Stimulated activated naive B cell treated with anti-CD40 and anti-IgM and Interleukin-4, amounts not matched to agents 10 μg/mL and 1 μg/mL and 100 μg/mL, for 72 hours (primary cell): ENCODE results near the gene LDLRAD4.

ENCODE experiments used
- ATAC-seq, 2 donors: fragments of 150-1000 bp; cut with Tn5 transposase; replicated peaks; 2 replicates each; pipeline ENCODE4 v1.10.0; 2021; ENCODE audit warnings: moderate library complexity in 1 of 2
- DNase-seq: peaks from one replicate; pipeline ENCODE4 v3.0.0; 2021
- H3K27ac Mint-ChIP-seq: one replicate; pipeline ENCODE4 v1.8.0; 2022; ENCODE audit warnings: mild to moderate bottlenecking, mixed read lengths
- H3K27me3 Mint-ChIP-seq, 2 donors: one replicate each; pipeline ENCODE4 v1.8.0; 2022; ENCODE audit warnings: mixed read lengths in 2 of 2
- H3K36me3 Mint-ChIP-seq, 2 donors: one replicate each; pipeline ENCODE4 v1.8.0; 2022; ENCODE audit warnings: mixed read lengths in 2 of 2, mild to moderate bottlenecking in 1 of 2
- H3K4me1 Mint-ChIP-seq, 2 donors: one replicate each; pipeline ENCODE4 v1.8.0; 2022; ENCODE audit warnings: mixed read lengths in 2 of 2, mild to moderate bottlenecking in 1 of 2
- H3K4me3 Mint-ChIP-seq, 2 donors: one replicate each; pipeline ENCODE4 v1.8.0; 2022; ENCODE audit warnings: mild to moderate bottlenecking in 2 of 2, mixed read lengths in 2 of 2, moderate library complexity in 1 of 2
- H3K9me3 Mint-ChIP-seq, 2 donors: one replicate each; pipeline ENCODE4 v1.8.0; 2022; ENCODE audit warnings: mixed read lengths in 2 of 2, mild to moderate bottlenecking in 1 of 2

Gene LDLRAD4

GRCh38 chr18:13585379-13586153 is 367.0 kb downstream of the LDLRAD4 start:
- ATAC-seq (peak; percentile 86 to 88), DNase-seq (no peak)
- H3K4me3 Mint-ChIP-seq = peak overlapping the region; percentile 63 to 66
- H3K27ac Mint-ChIP-seq = peak overlapping the region; percentile 98
- H3K9me3 Mint-ChIP-seq = peaks cover 0 to 2% of the 10 kb centered on the region in 2 donors
- peaks cover 6 to 12% of the 10 kb centered on the region in 2 donors for H3K36me3 Mint-ChIP-seq
- H3K4me1 Mint-ChIP-seq = peaks cover 43 to 77% of the 10 kb centered on the region in 2 donors
- no peaks in the 10 kb centered on the region for H3K27me3 Mint-ChIP-seq

GRCh38 chr18:13587001-13587400 is 368.4 kb downstream of the LDLRAD4 start:
- ATAC-seq = no peak
- Mint-ChIP-seq H3K27ac (peak overlapping the region; percentile 98), H3K36me3 (peaks cover 6 to 12% of the 10 kb centered on the region in 2 donors), H3K4me3 (no peak overlapping the region), H3K9me3 (peaks cover 0 to 2% of the 10 kb centered on the region in 2 donors), H3K27me3 (no peaks in the 10 kb centered on the region), H3K4me1 (peaks cover 46 to 77% of the 10 kb centered on the region in 2 donors)
- DNase-seq = no peak

DNA sequence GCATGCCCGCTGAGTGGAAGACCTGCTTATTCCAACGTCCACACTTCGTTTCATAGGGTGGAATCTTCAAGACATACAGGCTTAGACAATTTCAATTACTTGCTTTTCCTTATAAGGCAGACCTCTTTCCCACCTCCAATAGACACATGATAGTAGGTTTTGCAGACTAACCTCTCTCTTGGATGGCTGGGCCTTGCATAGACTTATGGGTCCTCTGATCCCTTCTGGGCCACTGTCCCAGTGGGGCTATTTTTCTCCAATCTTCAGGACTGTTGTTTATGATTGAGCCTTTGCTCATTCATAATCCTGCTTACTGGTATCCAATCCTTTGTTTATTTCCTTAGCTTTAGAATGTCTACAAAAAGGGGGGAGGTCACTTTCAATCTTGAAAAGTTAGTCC is 368.9 kb downstream of the LDLRAD4 start:
- Mint-ChIP-seq H3K27ac (peak overlapping the region; percentile 80), H3K36me3 (peaks cover 6 to 12% of the 10 kb centered on the region in 2 donors), H3K4me1 (peaks cover 48 to 82% of the 10 kb centered on the region in 2 donors), H3K9me3 (peaks cover 0 to 2% of the 10 kb centered on the region in 2 donors), H3K4me3 (no peak overlapping the region), H3K27me3 (no peaks in the 10 kb centered on the region)
- DNase-seq = no peak
- ATAC-seq = no peak

DNA sequence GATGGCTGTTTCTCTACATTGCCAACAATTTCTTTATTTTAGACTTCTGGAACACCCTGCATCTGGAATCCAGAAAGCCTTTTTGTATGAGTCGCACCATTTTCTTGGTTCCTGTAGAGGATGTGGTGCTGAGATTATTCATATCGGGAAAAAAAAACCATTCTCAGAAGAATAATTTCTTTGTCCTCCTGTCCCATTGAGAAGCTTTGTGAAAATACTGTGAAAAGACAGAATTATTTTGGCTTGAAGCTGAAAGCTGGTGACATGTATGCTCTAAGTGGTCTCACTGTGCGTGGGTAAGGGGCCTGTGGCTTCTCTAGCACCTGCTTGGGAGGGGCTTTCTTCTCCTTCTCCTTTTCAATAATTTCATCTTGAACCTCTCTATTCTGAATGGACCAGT is 369.4 kb downstream of the LDLRAD4 start:
- Mint-ChIP-seq H3K4me1 (peaks cover 48 to 82% of the 10 kb centered on the region in 2 donors), H3K9me3 (peaks cover 0 to 2% of the 10 kb centered on the region in 2 donors), H3K4me3 (no peak overlapping the region), H3K27ac (peak overlapping the region; percentile 86), H3K27me3 (no peaks in the 10 kb centered on the region), H3K36me3 (peaks cover 6 to 12% of the 10 kb centered on the region in 2 donors)
- ATAC-seq (no peak), DNase-seq (no peak)

DNA sequence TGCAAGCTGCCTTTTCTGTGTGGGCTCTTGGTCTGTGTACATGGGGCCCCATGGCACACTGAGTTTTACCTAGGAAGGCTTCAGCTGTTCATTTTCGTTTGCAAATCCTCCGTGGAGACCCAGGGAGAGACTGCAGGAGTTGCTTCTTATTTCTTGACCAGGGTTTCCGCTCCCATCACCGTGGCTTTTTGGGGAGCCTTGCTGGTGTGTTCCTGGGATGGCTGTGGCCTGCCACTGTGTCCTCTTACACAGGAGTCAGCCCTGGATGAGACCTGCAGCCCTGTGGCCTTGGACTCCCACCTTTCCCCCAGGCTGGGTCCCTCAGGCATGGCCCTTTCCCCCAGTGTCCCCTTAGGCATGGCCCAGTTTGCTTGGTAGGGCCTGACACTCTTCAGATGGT is 370.8 kb downstream of the LDLRAD4 start:
- ATAC-seq (no peak), DNase-seq (no peak)
- peaks cover 47 to 86% of the 10 kb centered on the region in 2 donors for H3K4me1 Mint-ChIP-seq
- no peak overlapping the region for H3K4me3 Mint-ChIP-seq
- no peaks in the 10 kb centered on the region for H3K27me3 Mint-ChIP-seq
- peaks cover 0 to 2% of the 10 kb centered on the region in 2 donors for H3K9me3 Mint-ChIP-seq
- H3K27ac Mint-ChIP-seq = no peak overlapping the region
- peaks cover 8 to 12% of the 10 kb centered on the region in 2 donors for H3K36me3 Mint-ChIP-seq

- Mint-ChIP-seq H3K9me3 (peaks cover under 1 to 2% of the 10 kb centered on the region in 2 donors), H3K27me3 (no peaks in the 10 kb centered on the region), H3K27ac (no peak overlapping the region), H3K36me3 (peaks cover 7 to 12% of the 10 kb centered on the region in 2 donors), H3K4me3 (no peak overlapping the region), H3K4me1 (peaks cover 41 to 84% of the 10 kb centered on the region in 2 donors)
- ATAC-seq = no peak
- DNase-seq = no peak
These were observed 371.4 kb downstream of the LDLRAD4 start for GRCh38 chr18:13589943-13590342.

- Mint-ChIP-seq H3K9me3 (peaks cover 17 to 21% of the 10 kb centered on the region in 2 donors), H3K4me3 (no peak overlapping the region), H3K27me3 (no peaks in the 10 kb centered on the region), H3K4me1 (peaks cover 29 to 63% of the 10 kb centered on the region in 2 donors), H3K27ac (no peak overlapping the region), H3K36me3 (peaks cover 24 to 31% of the 10 kb centered on the region in 2 donors)
- no peak for ATAC-seq
- DNase-seq = no peak
These were observed 373.7 kb downstream of the LDLRAD4 start for GRCh38 chr18:13592246-13592645.

- Mint-ChIP-seq H3K27me3 (no peaks in the 10 kb centered on the region), H3K36me3 (peaks cover 38 to 46% of the 10 kb centered on the region in 2 donors), H3K4me3 (no peak overlapping the region), H3K27ac (no peak overlapping the region), H3K4me1 (peaks cover 18 to 52% of the 10 kb centered on the region in 2 donors), H3K9me3 (peaks cover 30 to 36% of the 10 kb centered on the region in 2 donors)
- DNase-seq = no peak
- peak; percentile 27 to 50 for ATAC-seq
These were observed 376.0 kb downstream of the LDLRAD4 start for GRCh38 chr18:13594551-13594950.

GRCh38 chr18:13597068-13597467 is 378.5 kb downstream of the LDLRAD4 start:
- no peak for ATAC-seq
- H3K27ac Mint-ChIP-seq = no peak overlapping the region

DNA sequence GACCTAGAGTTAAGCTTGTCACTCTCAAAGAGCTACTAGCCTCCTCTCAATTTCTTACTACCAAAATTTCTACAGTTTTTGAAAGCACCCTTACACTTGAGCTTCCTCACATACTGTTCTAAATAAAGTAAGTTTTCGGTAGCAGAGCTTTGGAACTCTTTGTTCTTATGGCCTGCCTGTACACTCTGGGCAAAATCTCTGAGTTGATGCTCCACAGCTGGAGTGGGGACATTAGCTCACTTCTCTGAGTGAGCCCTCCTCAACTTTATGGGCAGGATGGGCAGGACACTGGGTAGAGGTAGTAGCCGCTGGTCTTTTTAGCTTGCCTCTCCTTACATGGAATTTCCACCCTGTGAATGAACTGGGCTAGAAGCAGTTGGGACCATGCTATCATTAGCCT is 380.0 kb downstream of the LDLRAD4 start:
- Mint-ChIP-seq H3K27ac (no peak overlapping the region), H3K36me3 (peaks cover 31 to 42% of the 10 kb centered on the region in 2 donors), H3K27me3 (no peaks in the 10 kb centered on the region), H3K4me1 (peaks cover 10 to 30% of the 10 kb centered on the region in 2 donors), H3K9me3 (peaks cover 28 to 36% of the 10 kb centered on the region in 2 donors), H3K4me3 (no peak overlapping the region)
- ATAC-seq (no peak), DNase-seq (no peak)

More at GRCh38 chr18:13597068-13597467, 378.5 kb downstream of the LDLRAD4 start:
- H3K9me3 Mint-ChIP-seq = peaks cover 28 to 36% of the 10 kb centered on the region in 2 donors
- no peaks in the 10 kb centered on the region for H3K27me3 Mint-ChIP-seq
- no peak overlapping the region for H3K4me3 Mint-ChIP-seq
- DNase-seq = no peak
- H3K36me3 Mint-ChIP-seq = peaks cover 33 to 42% of the 10 kb centered on the region in 2 donors
- H3K4me1 Mint-ChIP-seq = peaks cover 12 to 38% of the 10 kb centered on the region in 2 donors

DNA sequence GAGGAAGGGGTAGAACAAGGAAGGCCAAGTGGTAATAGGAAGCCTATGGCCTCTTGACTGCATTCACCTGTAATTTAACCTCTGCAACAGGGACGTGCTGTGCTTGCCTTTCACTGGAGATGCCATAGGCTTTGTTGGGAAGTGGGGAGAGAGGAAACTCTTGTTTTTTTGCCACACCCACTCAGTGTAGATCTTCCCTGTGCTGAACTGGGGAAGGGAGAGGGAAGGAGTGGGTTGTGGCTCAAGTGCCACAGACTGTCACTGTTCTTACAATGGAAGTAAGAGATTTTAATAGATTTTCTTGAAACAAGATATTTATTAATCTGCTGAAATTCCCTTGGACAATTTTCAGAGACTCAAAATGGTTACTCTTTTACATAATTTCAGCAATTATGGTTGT is 380.5 kb downstream of the LDLRAD4 start:
- ATAC-seq (no peak), DNase-seq (no peak)
- H3K4me1 Mint-ChIP-seq = peaks cover 6 to 26% of the 10 kb centered on the region in 2 donors
- H3K36me3 Mint-ChIP-seq = peaks cover 31 to 38% of the 10 kb centered on the region in 2 donors
- peaks cover 28 to 36% of the 10 kb centered on the region in 2 donors for H3K9me3 Mint-ChIP-seq
- H3K27ac Mint-ChIP-seq = no peak overlapping the region
- no peaks in the 10 kb centered on the region for H3K27me3 Mint-ChIP-seq
- no peak overlapping the region for H3K4me3 Mint-ChIP-seq

DNA sequence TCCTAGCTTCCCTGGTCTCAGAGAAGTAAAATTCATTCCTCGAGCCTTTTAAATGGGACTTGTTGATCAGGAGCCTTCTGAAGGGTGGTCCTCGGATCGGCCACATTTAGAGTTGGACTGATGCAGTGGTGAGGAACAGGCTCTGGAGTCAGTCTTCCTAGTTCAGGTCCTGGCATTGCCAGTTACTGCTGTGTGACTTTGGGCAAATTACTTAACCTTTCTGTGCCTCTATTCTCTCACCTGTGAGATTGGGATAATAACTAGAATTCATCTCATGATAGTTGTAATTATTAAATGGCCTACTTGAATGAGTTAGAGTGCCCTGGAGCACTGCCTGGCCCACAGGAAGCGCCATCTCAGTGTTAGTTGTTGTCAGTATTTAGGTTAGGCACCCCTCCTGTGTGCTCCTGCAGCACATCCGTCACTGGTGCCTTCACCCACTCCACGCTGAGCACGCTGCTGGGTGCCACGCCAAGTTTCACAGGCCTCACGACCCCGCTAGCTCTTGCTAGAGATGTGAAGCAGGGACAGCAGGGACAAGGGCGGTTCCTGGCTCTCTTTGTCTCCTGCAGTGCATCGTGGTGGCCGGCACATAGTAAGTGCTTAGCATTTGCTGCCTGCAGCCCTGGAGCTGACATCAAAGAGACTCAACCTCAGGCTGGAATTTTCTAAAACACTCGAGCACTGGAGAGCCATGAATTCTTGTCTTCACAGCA is 384.9 kb downstream of the LDLRAD4 start:
- ATAC-seq (no peak), DNase-seq (no peak)
- Mint-ChIP-seq H3K4me1 (peaks cover 6 to 20% of the 10 kb centered on the region in 2 donors), H3K4me3 (no peak overlapping the region), H3K36me3 (peaks cover 3 to 6% of the 10 kb centered on the region in 2 donors), H3K9me3 (peaks cover 3 to 5% of the 10 kb centered on the region in 2 donors), H3K27me3 (no peaks in the 10 kb centered on the region), H3K27ac (no peak overlapping the region)

DNA sequence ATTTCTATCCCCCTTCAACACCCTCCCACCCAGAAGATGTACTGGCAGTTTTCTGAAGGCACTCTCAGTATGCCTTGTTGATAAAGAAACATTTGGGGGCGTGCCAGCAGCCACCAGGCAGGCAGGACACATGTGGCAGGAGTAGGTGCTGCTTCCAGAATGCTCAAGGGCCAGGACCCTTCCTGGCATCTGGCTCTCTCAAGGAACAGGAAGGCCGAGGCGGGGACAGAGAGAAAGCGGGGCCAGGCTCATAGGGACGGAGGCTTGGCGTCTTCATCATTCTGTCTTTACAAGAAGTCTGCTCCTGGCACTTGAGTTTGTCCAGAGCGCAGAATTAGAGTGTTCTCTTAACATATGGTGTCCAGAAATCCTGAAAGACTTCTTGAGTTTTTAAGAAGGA is 386.2 kb downstream of the LDLRAD4 start:
- Mint-ChIP-seq H3K27me3 (no peaks in the 10 kb centered on the region), H3K9me3 (no peaks in the 10 kb centered on the region), H3K36me3 (no peaks in the 10 kb centered on the region), H3K4me1 (peaks cover 14 to 32% of the 10 kb centered on the region in 2 donors), H3K4me3 (no peak overlapping the region), H3K27ac (no peak overlapping the region)
- ATAC-seq (no peak), DNase-seq (no peak)

- Mint-ChIP-seq H3K4me1 (peaks cover 15 to 36% of the 10 kb centered on the region in 2 donors), H3K9me3 (no peaks in the 10 kb centered on the region), H3K27me3 (no peaks in the 10 kb centered on the region), H3K36me3 (no peaks in the 10 kb centered on the region), H3K27ac (no peak overlapping the region), H3K4me3 (no peak overlapping the region)
- DNase-seq (no peak), ATAC-seq (peak in 1 of 2 donors; percentile 38)
These were observed 386.9 kb downstream of the LDLRAD4 start for GRCh38 chr18:13605477-13605876.
